IMR-90 (cell line): Measurements from ENCODE around the gene FAM32A. TPM values are rescaled to one million over a fixed set of nuclear protein-coding genes. Genes with fewer than 3 reads are reported as not detected.
A peak's percentile ranks its signal among the peaks of the same experiment; 100 is the strongest.

Experiments used
- ATAC-seq: fragments of 200-7000 bp; cut with Tn5 transposase; 2 replicates; pipeline ENCODE4 v1.9.1; 2020; ENCODE audit warnings: low read depth, mild to moderate bottlenecking, moderate library complexity
- BruUV-seq: library from RNA; stranded (reverse); fragments of 400-500 nt; replicated peaks from 2 replicates; lab custom pipeline; 2021; lab: Mats Ljungman, UMichigan
- CTCF ChIA-PET: fragments of 300-600 bp; formaldehyde crosslinking; extraction: SDS; loops from one replicate; lab custom pipeline; 2021; ENCODE audit warnings: antibody characterized with exemption; lab: Yijun Ruan, JAX
- POLR2A ChIA-PET: fragments of 300-600 bp; sonication (Branson Sonifier 250); formaldehyde crosslinking; loops from one replicate; lab custom pipeline; 2022; ENCODE audit warnings: antibody characterized with exemption; ENCODE audit not compliant: unreplicated experiment; lab: Charles Lee
- DNase-seq: peaks from one replicate; pipeline ENCODE4 v3.0.0; 2013
- H2AFZ ChIP-seq: replicated peaks from 2 replicates; pipeline ENCODE3; 2013; ENCODE audit warnings: low read length, mild to moderate bottlenecking; ENCODE audit not compliant: poor library complexity
- H2AK5ac ChIP-seq: 2 replicates; pipeline ENCODE4 v1.6.1; 2013; ENCODE audit warnings: low read depth, low read length, inconsistent platforms
- H2AK9ac ChIP-seq: replicated peaks from 2 replicates; pipeline ENCODE3; 2013; ENCODE audit warnings: mild to moderate bottlenecking, low read depth, low read length, moderate library complexity; ENCODE audit not compliant: poor library complexity
- H2BK120ac ChIP-seq: 2 replicates; pipeline ENCODE4 v1.6.1; 2013; ENCODE audit warnings: low read depth, low read length, inconsistent platforms
- H2BK15ac ChIP-seq: 3 replicates; pipeline ENCODE4 v1.6.1; 2013; ENCODE audit warnings: low read depth, low read length, inconsistent platforms
- H2BK20ac ChIP-seq: 2 replicates; pipeline ENCODE4 v1.6.1; 2013; ENCODE audit warnings: low read depth, mild to moderate bottlenecking, inconsistent platforms, low read length, moderate library complexity
- H2BK5ac ChIP-seq: 2 replicates; pipeline ENCODE4 v1.6.1; 2013; ENCODE audit warnings: mild to moderate bottlenecking, low read depth, low read length, inconsistent platforms; ENCODE audit not compliant: poor library complexity, severe bottlenecking
- H3K14ac ChIP-seq: replicated peaks from 2 replicates; pipeline ENCODE4 v1.6.1; 2013; ENCODE audit warnings: low read depth, low read length, inconsistent platforms
- H3K18ac ChIP-seq: 2 replicates; pipeline ENCODE4 v1.6.1; 2013; ENCODE audit warnings: low read depth, low read length, control low read depth
- H3K23ac ChIP-seq: 2 replicates; pipeline ENCODE4 v1.6.1; 2013; ENCODE audit warnings: low read depth, low read length, inconsistent platforms
- H3K27ac ChIP-seq: 2 replicates; pipeline ENCODE4 v1.5.1; 2013; ENCODE audit warnings: mild to moderate bottlenecking, control low read depth, low read length; ENCODE audit not compliant: insufficient read depth
- H3K27me3 ChIP-seq: 2 replicates; pipeline ENCODE4 v1.6.1; 2013; ENCODE audit warnings: low read length; ENCODE audit not compliant: control insufficient read depth, insufficient read depth
- H3K36me3 ChIP-seq: 2 replicates; pipeline ENCODE4 v1.6.1; 2013; ENCODE audit warnings: low read length, mixed read lengths; ENCODE audit not compliant: control insufficient read depth, insufficient read depth
- H3K4ac ChIP-seq: 2 replicates; pipeline ENCODE4 v1.6.1; 2013; ENCODE audit warnings: low read depth, low read length, inconsistent platforms
- H3K4me1 ChIP-seq: 2 replicates; pipeline ENCODE4 v1.6.1; 2013; ENCODE audit warnings: low read length, mixed read lengths; ENCODE audit not compliant: control insufficient read depth, insufficient read depth
- H3K4me2 ChIP-seq: 2 replicates; pipeline ENCODE4 v1.6.1; 2013; ENCODE audit warnings: low read depth, mild to moderate bottlenecking, control low read depth, low read length, moderate library complexity
- H3K4me3 ChIP-seq: 2 replicates; pipeline ENCODE4 v1.5.1; 2013; ENCODE audit warnings: low read depth, mild to moderate bottlenecking, control low read depth, low read length, moderate library complexity; ENCODE audit not compliant: insufficient read depth
- H3K56ac ChIP-seq: 2 replicates; pipeline ENCODE4 v1.6.1; 2013; ENCODE audit warnings: low read length, inconsistent platforms; ENCODE audit not compliant: insufficient read depth; ENCODE audit errors: extremely low read depth
- H3K79me1 ChIP-seq, 2 experiments: 2 replicates each; pipeline ENCODE4 v1.6.1; 2013; ENCODE audit warnings: low read length in 2 of 2, inconsistent platforms in 1 of 2, low read depth in 1 of 2
- H3K9ac ChIP-seq: 2 replicates; pipeline ENCODE4 v1.6.1; 2013; ENCODE audit warnings: low read depth, low read length, control low read depth
- H3K9me1 ChIP-seq: 2 replicates; pipeline ENCODE4 v1.6.1; 2013; ENCODE audit warnings: low read length, inconsistent platforms; ENCODE audit not compliant: insufficient read depth
- H3K9me3 ChIP-seq: 2 replicates; pipeline ENCODE4 v1.6.1; 2013; ENCODE audit warnings: low read length; ENCODE audit not compliant: control insufficient read depth, insufficient read depth
- H4K20me1 ChIP-seq: 2 replicates; pipeline ENCODE4 v1.6.1; 2013; ENCODE audit warnings: low read length, inconsistent platforms; ENCODE audit not compliant: insufficient read depth
- H4K5ac ChIP-seq: 2 replicates; pipeline ENCODE4 v1.6.1; 2013; ENCODE audit warnings: mild to moderate bottlenecking, low read depth, low read length, control low read depth
- H4K8ac ChIP-seq, 2 experiments: 2 replicates each; pipeline ENCODE4 v1.6.1; 2013; ENCODE audit warnings: low read depth in 2 of 2, low read length in 2 of 2, control low read depth in 1 of 2, inconsistent platforms in 1 of 2
- H4K91ac ChIP-seq: 2 replicates; pipeline ENCODE4 v1.6.1; 2013; ENCODE audit warnings: low read depth, low read length, inconsistent platforms; ENCODE audit not compliant: insufficient read depth
- CEBPB ChIP-seq: IDR thresholded peaks from 2 replicates; pipeline ENCODE4 v1.6.1; 2012; ENCODE audit warnings: low read depth, low read length, improper control_type of control experiment
- FOS ChIP-seq: fragments of 150-350 bp; IDR thresholded peaks from 2 replicates; pipeline ENCODE4 v1.6.1; 2016; ENCODE audit warnings: low read depth, low read length
- MXI1 ChIP-seq: IDR thresholded peaks from 2 replicates; pipeline ENCODE4 v1.6.1; 2012; ENCODE audit warnings: low read depth, mild to moderate bottlenecking, low read length, moderate library complexity, borderline replicate concordance
- POLR2A ChIP-seq: IDR thresholded peaks from 2 replicates; pipeline ENCODE4 v1.6.1; 2012; ENCODE audit warnings: mild to moderate bottlenecking, low read depth, low read length
- SMC3 ChIP-seq: fragments of 150-350 bp; IDR thresholded peaks from 2 replicates; pipeline ENCODE4 v1.6.1; 2016; ENCODE audit warnings: low read depth, mild to moderate bottlenecking, antibody characterized with exemption, low read length, moderate library complexity
- WGBS, 2 experiments: methylation state at CpG; one replicate each; pipeline versions ENCODE4 v1.1.5 to v1.1.7; 2013; ENCODE audit warnings: missing lambda C conversion rate in 2 of 2; ENCODE audit not compliant: insufficient read length in 1 of 2; ENCODE audit errors: extremely low coverage in 2 of 2; 5-methylcytosine and 5-hydroxymethylcytosine counted together
- dilution Hi-C: fragments of 300-500 bp; cut with HindIII; formaldehyde crosslinking; loops from one replicate; pipeline ENCODE4 v1.14.3; 2018; ENCODE audit warnings: low sequenced_read_pairs; ENCODE audit not compliant: unreplicated experiment
- in situ Hi-C: fragments of 300-500 bp; cut with MboI; formaldehyde crosslinking; loops from 3 replicates; pipeline ENCODE4 v1.14.3; 2019; ENCODE audit warnings: low sequenced_read_pairs, inconsistent platforms, mixed read lengths
- intact Hi-C: fragments of 100-400 bp; cut with micrococcal nuclease; formaldehyde crosslinking; loops from 2 replicates; pipeline ENCODE4 v1.10.0; 2022
- polyA plus RNA-seq, 3 experiments: library from polyadenylated mRNA; depleted of rRNA; stranded (reverse); fragments of >200 nt; gene quantifications; 2 replicates each; pipeline ENCODE4 v1.2.3, GENCODE V29; 2012; ENCODE audit warnings: low replicate concordance in 1 of 3
- total RNA-seq: library from RNA; depleted of rRNA; stranded (reverse); fragments of >200 nt; gene quantifications from 2 replicates; pipeline ENCODE4 v1.2.3, GENCODE V29; 2012
- TF ChIP-seq, protein P1 (sequence below): fragments of 150-350 bp; IDR thresholded peaks from 2 replicates; pipeline ENCODE4 v1.6.1; 2017; ENCODE audit warnings: mild to moderate bottlenecking, antibody characterized with exemption, low read length, low read depth
- TF ChIP-seq, protein P2 (sequence below): fragments of 150-350 bp; IDR thresholded peaks from 2 replicates; pipeline ENCODE4 v1.6.1; 2016; ENCODE audit warnings: low read depth, mild to moderate bottlenecking, low read length, moderate library complexity, borderline replicate concordance

The FAM32A gene
- total and polyA plus RNA-seq, 2 of the 4 experiments (the other 2 are of a cell fraction) = 99.5 to 130 TPM

DNA sequence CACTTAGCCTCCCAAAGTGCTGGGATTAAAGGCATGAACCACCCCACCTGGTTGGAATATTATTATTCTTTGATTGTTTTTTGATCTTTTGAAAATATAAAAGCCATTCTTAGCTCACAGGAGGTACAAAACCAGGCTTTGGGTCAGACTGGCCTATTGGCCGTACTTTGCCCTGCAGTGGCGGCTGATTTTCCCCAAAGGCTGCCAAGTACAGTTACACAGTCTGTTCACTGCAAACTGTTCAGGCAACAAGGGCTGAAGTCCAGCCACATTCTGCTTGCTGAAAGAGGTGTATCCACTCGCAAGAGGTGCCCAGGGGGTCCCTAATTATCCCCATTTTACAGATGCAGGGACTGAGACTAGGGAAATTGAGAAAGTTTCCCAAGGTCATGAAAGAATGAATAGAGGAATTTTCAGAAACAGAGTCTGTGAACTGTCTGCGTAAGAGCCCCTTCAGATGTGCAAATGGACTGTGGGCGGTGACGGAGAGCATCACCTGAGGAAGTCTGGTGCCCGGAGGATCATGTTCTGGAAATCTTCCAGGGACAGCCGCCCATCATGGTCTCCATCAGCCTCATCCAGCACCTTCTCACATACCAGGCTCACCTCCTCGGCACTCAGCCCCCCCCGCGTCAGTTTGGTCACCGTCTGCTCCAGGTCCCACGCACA is 20.9 kb upstream of the FAM32A start:
- intact Hi-C loops (no loop called here), in situ Hi-C loops (no loop called here), dilution Hi-C loops (no loop called here)
- WGBS, 2 experiments = 93% methylated on average over 6 of the region's 13 CpGs; no CpG with 5 or more reads in 1 of the 2 experiments
- Histone ChIP-seq H2AK5ac (0 out of 2 replicates have a peak overlapping the region, but pooled peaks have one; percentile 31), H3K4ac (no peak overlapping the region), H3K4me2 (no peak overlapping the region), H3K27me3 (no peaks in the 10 kb centered on the region), H3K9ac (no peak overlapping the region), H2BK15ac (no peak overlapping the region), H2AK9ac (peak overlapping the region; percentile 42), H3K4me3 (no peak overlapping the region), H4K5ac (no peak overlapping the region), H3K56ac (no peak overlapping the region), H3K4me1 (peaks cover 8% of the 10 kb centered on the region), H3K36me3 (no peaks in the 10 kb centered on the region), H3K27ac (no peak overlapping the region), H2BK5ac (no peak overlapping the region), H2BK20ac (no peak overlapping the region), H4K8ac (no peak overlapping the region), H2AFZ (no peak overlapping the region), H3K18ac (no peak overlapping the region), H3K9me3 (no peaks in the 10 kb centered on the region), H3K9me1 (peaks cover 8% of the 10 kb centered on the region), H3K14ac (no peak overlapping the region), H4K91ac (no peak overlapping the region), H3K23ac (no peak overlapping the region), H4K20me1 (no peaks in the 10 kb centered on the region), H2BK120ac (no peak overlapping the region), H3K79me1 (no peaks in the 10 kb centered on the region)
- POLR2A ChIA-PET = no interaction called here
- ATAC-seq = no peak
- no peak for DNase-seq
- TF ChIP-seq SMC3 (no peak), CEBPB (no peak), MXI1 (no peak), FOS (no peak), POLR2A (no peak)
- TF ChIP-seq, protein P1, sequence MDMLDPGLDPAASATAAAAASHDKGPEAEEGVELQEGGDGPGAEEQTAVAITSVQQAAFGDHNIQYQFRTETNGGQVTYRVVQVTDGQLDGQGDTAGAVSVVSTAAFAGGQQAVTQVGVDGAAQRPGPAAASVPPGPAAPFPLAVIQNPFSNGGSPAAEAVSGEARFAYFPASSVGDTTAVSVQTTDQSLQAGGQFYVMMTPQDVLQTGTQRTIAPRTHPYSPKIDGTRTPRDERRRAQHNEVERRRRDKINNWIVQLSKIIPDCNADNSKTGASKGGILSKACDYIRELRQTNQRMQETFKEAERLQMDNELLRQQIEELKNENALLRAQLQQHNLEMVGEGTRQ = no peak
- TF ChIP-seq, protein P2, sequence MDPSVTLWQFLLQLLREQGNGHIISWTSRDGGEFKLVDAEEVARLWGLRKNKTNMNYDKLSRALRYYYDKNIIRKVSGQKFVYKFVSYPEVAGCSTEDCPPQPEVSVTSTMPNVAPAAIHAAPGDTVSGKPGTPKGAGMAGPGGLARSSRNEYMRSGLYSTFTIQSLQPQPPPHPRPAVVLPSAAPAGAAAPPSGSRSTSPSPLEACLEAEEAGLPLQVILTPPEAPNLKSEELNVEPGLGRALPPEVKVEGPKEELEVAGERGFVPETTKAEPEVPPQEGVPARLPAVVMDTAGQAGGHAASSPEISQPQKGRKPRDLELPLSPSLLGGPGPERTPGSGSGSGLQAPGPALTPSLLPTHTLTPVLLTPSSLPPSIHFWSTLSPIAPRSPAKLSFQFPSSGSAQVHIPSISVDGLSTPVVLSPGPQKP = no peak
- CTCF ChIA-PET = no interaction called here
- BruUV-seq = no TSS peak
